Bladder microvascular endothelial cell (primary cell): Measurements from ENCODE around the gene CSRP2. TPM values are rescaled to one million over a fixed set of nuclear protein-coding genes. Genes with fewer than 3 reads are reported as not detected.

Experiments used
- total RNA-seq: library from RNA; depleted of rRNA; stranded (reverse); fragments of >200 nt; gene quantifications from 2 replicates; pipeline ENCODE4 v1.2.3, GENCODE V29; 2014

The CSRP2 gene
- total RNA-seq, result 12.3 and 21.1 TPM in 2 replicates

DNA sequence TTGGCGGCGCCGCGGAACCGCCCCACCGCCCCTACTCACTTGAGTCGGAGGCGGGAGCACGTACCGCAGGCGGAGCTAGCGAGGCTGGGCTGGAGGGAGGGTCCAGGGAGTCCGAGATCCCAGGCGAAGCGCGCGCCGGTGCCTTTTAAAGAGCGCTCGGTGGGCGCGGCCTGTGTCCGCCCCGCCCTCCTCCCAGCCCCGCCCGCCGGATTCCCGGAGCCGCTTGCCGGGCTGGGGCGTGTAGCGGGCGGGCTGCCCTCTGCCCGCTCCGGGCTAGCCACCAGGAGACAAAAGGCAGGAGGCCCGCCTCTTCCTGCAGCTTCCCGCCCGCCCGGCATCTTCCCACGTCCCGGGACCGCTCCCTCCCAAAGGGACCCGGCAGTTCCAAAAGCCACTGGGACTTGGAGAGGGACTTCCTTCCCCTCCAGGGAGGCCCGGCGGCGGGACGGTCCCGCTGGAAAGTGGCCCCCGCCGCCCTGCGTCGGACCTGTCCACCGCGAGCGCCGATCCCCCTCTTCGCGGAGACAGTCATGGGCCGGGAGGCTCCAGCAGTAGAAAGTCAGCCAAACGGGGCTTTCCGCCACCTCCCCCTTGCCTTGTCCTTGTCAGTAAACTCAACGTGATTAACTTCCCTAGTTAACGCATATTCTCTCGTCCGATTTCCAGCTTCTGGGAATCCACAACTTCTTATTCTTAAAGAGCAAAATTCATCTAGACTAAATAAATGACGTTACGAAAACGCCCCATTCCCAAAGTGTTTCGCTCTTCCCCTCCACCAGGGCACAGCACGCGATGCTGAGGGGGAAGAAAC is at the start of gene CSRP2:
CSRP2 (minus strand) TSS at position 121 of the 811 bp plus-strand sequence. CDS start 12,759 bp downstream, outside the sequence.

Other genes starting within 250 kb of the CSRP2 start
- 51.3 and 127 TPM in 2 replicates for gene ZDHHC17, start 114.9 kb downstream of the CSRP2 start, total RNA-seq
- gene E2F7, start 186.6 kb upstream of the CSRP2 start, total RNA-seq, result 6.3 and 12.3 TPM in 2 replicates